LNCaP clone FGC (cell line): ENCODE measurements around the gene DDAH1.

ENCODE experiments used
- DNase-seq: peaks from one replicate; pipeline ENCODE4 v3.0.0-alpha.2; 2011; ENCODE audit warnings: low read depth
- H3K4me3 ChIP-seq: 2 replicates; pipeline ENCODE4 v1.5.1; 2011; ENCODE audit warnings: mild to moderate bottlenecking, low read depth, low read length, control low read depth
- CTCF ChIP-seq: IDR thresholded peaks from 2 replicates; pipeline ENCODE4 v1.5.1; 2012; ENCODE audit warnings: mild to moderate bottlenecking; ENCODE audit not compliant: control insufficient read depth, insufficient read depth; ENCODE audit errors: extremely low read depth

Gene DDAH1

GRCh38 chr1:85397490-85398032, 67.4 kb downstream of the DDAH1 start:
- TF ChIP-seq CTCF = no peak
- no peak overlapping the region for H3K4me3 ChIP-seq
- no peak for DNase-seq

GRCh38 chr1:85396194-85396593, 68.8 kb downstream of the DDAH1 start:
- H3K4me3 ChIP-seq = no peak overlapping the region
- DNase-seq = no peak
- TF ChIP-seq CTCF = no peak

- no peak for TF ChIP-seq CTCF
- H3K4me3 ChIP-seq = no peak overlapping the region
- no peak for DNase-seq
These were observed 70.8 kb downstream of the DDAH1 start for GRCh38 chr1:85394130-85394529.

- no peak overlapping the region for H3K4me3 ChIP-seq
- no peak for DNase-seq
- TF ChIP-seq CTCF = no peak
These were observed 71.5 kb downstream of the DDAH1 start for GRCh38 chr1:85393490-85393889.

GRCh38 chr1:85388416-85388815, 76.5 kb downstream of the DDAH1 start:
- no peak for TF ChIP-seq CTCF
- no peak for DNase-seq
- H3K4me3 ChIP-seq = no peak overlapping the region

GRCh38 chr1:85387781-85388180, 77.2 kb downstream of the DDAH1 start:
- no peak overlapping the region for H3K4me3 ChIP-seq
- no peak for DNase-seq
- TF ChIP-seq CTCF = no peak

GRCh38 chr1:85386068-85386722, 78.8 kb downstream of the DDAH1 start:
- DNase-seq = no peak
- TF ChIP-seq CTCF = no peak
- no peak overlapping the region for H3K4me3 ChIP-seq
